Cardiac fibroblast (primary cell): Measurements from ENCODE around the gene TMEM187.

Experiments used
- DNase-seq, 2 donors: peaks; one replicate each; pipeline versions ENCODE4 v3.0.0 to v3.0.0-alpha.2; 2010; ENCODE audit warnings: low read depth in 2 of 2
- H3K4me3 ChIP-seq, 2 donors: replicated peaks in 1 of 2; 1 replicate in 1 of 2; 2 replicates in 1 of 2; pipeline ENCODE4 v1.5.1; 2011; ENCODE audit warnings: low read depth in 2 of 2, low read length in 2 of 2, mild to moderate bottlenecking in 2 of 2, moderate library complexity in 1 of 2
- CTCF ChIP-seq: IDR thresholded peaks from one replicate; pipeline ENCODE4 v1.5.1; 2011; ENCODE audit warnings: low read depth, mild to moderate bottlenecking, low read length, inconsistent platforms

TMEM187 gene

GRCh38 chrX:154016366-154017076, 44.0 kb downstream of the TMEM187 start:
- DNase-seq: no peak
- no peak overlapping the region for H3K4me3 ChIP-seq
- TF ChIP-seq CTCF: no peak

GRCh38 chrX:154017766-154018517, 45.4 kb downstream of the TMEM187 start:
- TF ChIP-seq CTCF: no peak
- peak overlapping the region; percentile 51 to 61 for H3K4me3 ChIP-seq
- DNase-seq: no peak

- no peak for DNase-seq
- H3K4me3 ChIP-seq: peak overlapping the region; percentile 51 to 61
- no peak for TF ChIP-seq CTCF
Observed at GRCh38 chrX:154018518-154019060, 46.0 kb downstream of the TMEM187 start.

- TF ChIP-seq CTCF: no peak
- H3K4me3 ChIP-seq: peak overlapping the region; percentile 51 to 61
- no peak for DNase-seq
Observed at GRCh38 chrX:154019061-154019621, 46.6 kb downstream of the TMEM187 start.

GRCh38 chrX:154019633-154020528, 47.3 kb downstream of the TMEM187 start, which contains the start of gene IRAK1:
Gene IRAK1, minus strand, starts transcription at chrX:154019902. Its CDS starts 90 bp downstream, at chrX:154019812.
- H3K4me3 ChIP-seq: peak within 1 kb of the TSS; percentile 51 to 61
- DNase-seq: peak; percentile 47 to 69
- no peak for TF ChIP-seq CTCF

- no peak for DNase-seq
- TF ChIP-seq CTCF: no peak
- peak overlapping the region; percentile 30 to 51 for H3K4me3 ChIP-seq
Observed at GRCh38 chrX:154020536-154021115, 48.1 kb downstream of the TMEM187 start.
